Rectal smooth muscle tissue (tissue), 1 donor: Measurements from ENCODE around the gene UBR2.

Source experiments
- H3K27ac ChIP-seq: one replicate; pipeline ENCODE4 v1.7.0; 2013; ENCODE audit warnings: low read depth, low read length, inconsistent platforms
- H3K27me3 ChIP-seq: one replicate; pipeline ENCODE4 v1.7.0; 2013; ENCODE audit warnings: low read length; ENCODE audit not compliant: control insufficient read depth, insufficient read depth
- H3K36me3 ChIP-seq: one replicate; pipeline ENCODE4 v1.7.0; 2013; ENCODE audit warnings: low read length; ENCODE audit not compliant: control insufficient read depth, insufficient read depth
- H3K4me1 ChIP-seq: one replicate; pipeline ENCODE4 v1.7.0; 2013; ENCODE audit warnings: low read length; ENCODE audit not compliant: control insufficient read depth, insufficient read depth
- H3K4me3 ChIP-seq: one replicate; pipeline ENCODE4 v1.7.0; 2013; ENCODE audit warnings: low read length
- H3K9ac ChIP-seq: one replicate; pipeline ENCODE4 v1.7.0; 2013; ENCODE audit warnings: low read length

Gene UBR2

GRCh38 chr6:42708096-42708495 is 144.3 kb downstream of the UBR2 start:
- no peaks in the 10 kb centered on the region for H3K4me1 ChIP-seq

GRCh38 chr6:42709871-42710270 is 146.0 kb downstream of the UBR2 start:
- Histone ChIP-seq H3K4me1 (no peaks in the 10 kb centered on the region), H3K4me3 (no peak overlapping the region), H3K27ac (no peak overlapping the region), H3K9ac (no peak overlapping the region), H3K36me3 (no peaks in the 10 kb centered on the region), H3K27me3 (no peaks in the 10 kb centered on the region)

More at GRCh38 chr6:42708096-42708495, 144.3 kb downstream of the UBR2 start:
- H3K27ac ChIP-seq = no peak overlapping the region
- peaks cover 2% of the 10 kb centered on the region for H3K36me3 ChIP-seq
- H3K9ac ChIP-seq = no peak overlapping the region
- no peak overlapping the region for H3K4me3 ChIP-seq
- H3K27me3 ChIP-seq = no peaks in the 10 kb centered on the region

- no peak overlapping the region for H3K4me3 ChIP-seq
- no peaks in the 10 kb centered on the region for H3K27me3 ChIP-seq
- H3K27ac ChIP-seq = no peak overlapping the region
- no peaks in the 10 kb centered on the region for H3K36me3 ChIP-seq
- no peak overlapping the region for H3K9ac ChIP-seq
- no peaks in the 10 kb centered on the region for H3K4me1 ChIP-seq
Observed at GRCh38 chr6:42710316-42710715, 146.5 kb downstream of the UBR2 start.

- Histone ChIP-seq H3K27ac (no peak overlapping the region), H3K27me3 (no peaks in the 10 kb centered on the region), H3K36me3 (no peaks in the 10 kb centered on the region), H3K9ac (no peak overlapping the region), H3K4me1 (no peaks in the 10 kb centered on the region), H3K4me3 (no peak overlapping the region)
Observed at GRCh38 chr6:42711930-42712329, 148.1 kb downstream of the UBR2 start.

DNA sequence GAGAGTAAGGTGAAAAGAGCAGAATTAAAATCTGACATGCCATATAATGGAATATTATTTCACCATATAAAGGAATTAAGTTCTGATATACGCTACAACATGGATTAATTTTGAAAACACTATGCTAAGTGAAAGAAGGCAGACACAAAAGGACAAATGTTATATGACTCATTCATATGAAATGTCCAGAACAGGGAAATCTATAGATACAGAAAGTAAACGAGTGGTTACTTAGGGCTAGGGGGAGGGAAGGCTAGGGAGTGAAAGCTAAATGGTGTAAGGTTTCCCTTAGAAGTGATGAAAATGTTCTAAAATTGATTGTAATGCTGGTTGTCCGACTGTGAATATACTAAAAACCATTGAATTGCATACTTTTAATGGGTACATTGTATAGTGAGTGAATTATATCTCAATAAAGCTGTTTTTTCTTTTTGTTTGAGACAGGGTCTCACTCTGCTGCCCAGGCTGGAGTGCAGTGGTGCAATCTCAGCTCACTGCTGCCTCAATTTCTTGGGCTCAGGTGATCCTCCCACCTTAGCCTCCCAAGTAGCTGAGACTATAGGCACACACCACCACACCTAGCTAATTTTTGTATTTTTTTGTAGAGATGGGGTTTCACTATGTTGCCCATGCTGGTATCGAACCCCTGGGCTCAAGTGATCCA is 150.4 kb downstream of the UBR2 start:
- no peaks in the 10 kb centered on the region for H3K4me1 ChIP-seq

DNA sequence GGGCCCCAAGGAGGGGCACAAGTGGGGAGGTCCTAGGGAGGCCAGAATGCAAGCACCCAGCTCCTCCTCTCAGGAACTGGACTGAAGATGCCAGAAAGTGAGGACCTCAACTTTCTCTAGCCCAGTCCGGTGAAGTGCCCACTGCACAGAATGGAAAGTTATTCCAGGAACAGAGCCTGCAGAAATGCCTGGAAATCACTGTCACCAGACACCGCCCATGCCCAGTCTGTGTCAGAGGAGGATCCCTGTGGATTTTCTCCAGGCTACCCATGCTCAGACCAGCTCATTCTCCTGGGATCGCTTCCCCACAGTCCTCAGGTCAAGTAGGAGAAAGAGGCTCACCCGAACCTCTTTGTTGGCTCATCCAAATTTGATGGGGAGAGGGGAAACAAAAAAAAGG is 152.0 kb downstream of the UBR2 start:
- no peaks in the 10 kb centered on the region for H3K27me3 ChIP-seq
- H3K36me3 ChIP-seq = no peaks in the 10 kb centered on the region
- H3K27ac ChIP-seq = no peak overlapping the region
- H3K9ac ChIP-seq = no peak overlapping the region
- H3K4me3 ChIP-seq = no peak overlapping the region
- H3K4me1 ChIP-seq = no peaks in the 10 kb centered on the region

More for the DNA sequence above, 150.4 kb downstream of the UBR2 start:
- Histone ChIP-seq H3K27me3 (no peaks in the 10 kb centered on the region), H3K9ac (no peak overlapping the region), H3K4me3 (no peak overlapping the region), H3K27ac (no peak overlapping the region), H3K36me3 (no peaks in the 10 kb centered on the region)

GRCh38 chr6:42720739-42721138 is 156.9 kb downstream of the UBR2 start:
- H3K4me3 ChIP-seq = no peak overlapping the region
- no peaks in the 10 kb centered on the region for H3K27me3 ChIP-seq
- no peak overlapping the region for H3K27ac ChIP-seq
- peaks cover under 1% of the 10 kb centered on the region for H3K4me1 ChIP-seq
- no peak overlapping the region for H3K9ac ChIP-seq
- H3K36me3 ChIP-seq = no peaks in the 10 kb centered on the region

- Histone ChIP-seq H3K27me3 (no peaks in the 10 kb centered on the region), H3K4me1 (peaks cover 6% of the 10 kb centered on the region), H3K27ac (no peak within 1 kb of the TSS), H3K4me3 (no peak within 1 kb of the TSS), H3K9ac (no peak within 1 kb of the TSS), H3K36me3 (no peaks in the 10 kb centered on the region)
Observed at GRCh38 chr6:42722497-42722896, 158.7 kb downstream of the UBR2 start, which contains the start of gene PRPH2. Gene PRPH2 (minus strand): TSS chr6:42722597. CDS start chr6:42722334, 263 bp downstream.

DNA sequence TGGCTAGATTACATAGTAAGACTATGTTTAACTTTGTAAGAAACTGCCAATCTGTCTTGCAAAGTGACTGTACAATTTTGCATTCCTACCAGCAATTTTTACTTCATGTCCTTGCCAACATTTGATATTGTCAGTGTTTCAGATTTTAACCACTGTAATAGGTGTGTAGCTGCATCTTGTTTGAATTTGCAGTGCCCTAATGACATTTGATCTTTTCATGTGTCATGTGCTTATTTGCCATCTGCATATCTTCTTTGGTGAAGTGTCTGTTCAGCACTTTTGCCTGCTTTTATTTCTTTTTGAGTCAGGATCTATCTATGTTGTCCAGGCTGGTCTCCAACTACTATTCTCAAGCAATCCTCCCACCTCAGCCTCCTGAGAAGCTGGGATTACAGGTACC is 161.0 kb downstream of the UBR2 start:
- Histone ChIP-seq H3K4me3 (no peak overlapping the region), H3K36me3 (no peaks in the 10 kb centered on the region), H3K27me3 (no peaks in the 10 kb centered on the region), H3K4me1 (peaks cover 6% of the 10 kb centered on the region), H3K9ac (no peak overlapping the region), H3K27ac (no peak overlapping the region)

GRCh38 chr6:42726026-42726425 is 162.2 kb downstream of the UBR2 start:
- H3K4me3 ChIP-seq = peak overlapping the region; percentile 5
- peak overlapping the region; percentile 87 for H3K27ac ChIP-seq

GRCh38 chr6:42726485-42727086 is 162.8 kb downstream of the UBR2 start:
- Histone ChIP-seq H3K9ac (peak overlapping the region; percentile 4), H3K36me3 (no peaks in the 10 kb centered on the region), H3K27ac (peak overlapping the region; percentile 87), H3K27me3 (no peaks in the 10 kb centered on the region), H3K4me3 (peak overlapping the region; percentile 62), H3K4me1 (peaks cover 6% of the 10 kb centered on the region)

More at GRCh38 chr6:42726026-42726425, 162.2 kb downstream of the UBR2 start:
- H3K27me3 ChIP-seq = no peaks in the 10 kb centered on the region
- H3K4me1 ChIP-seq = peaks cover 6% of the 10 kb centered on the region
- no peaks in the 10 kb centered on the region for H3K36me3 ChIP-seq
- no peak overlapping the region for H3K9ac ChIP-seq

DNA sequence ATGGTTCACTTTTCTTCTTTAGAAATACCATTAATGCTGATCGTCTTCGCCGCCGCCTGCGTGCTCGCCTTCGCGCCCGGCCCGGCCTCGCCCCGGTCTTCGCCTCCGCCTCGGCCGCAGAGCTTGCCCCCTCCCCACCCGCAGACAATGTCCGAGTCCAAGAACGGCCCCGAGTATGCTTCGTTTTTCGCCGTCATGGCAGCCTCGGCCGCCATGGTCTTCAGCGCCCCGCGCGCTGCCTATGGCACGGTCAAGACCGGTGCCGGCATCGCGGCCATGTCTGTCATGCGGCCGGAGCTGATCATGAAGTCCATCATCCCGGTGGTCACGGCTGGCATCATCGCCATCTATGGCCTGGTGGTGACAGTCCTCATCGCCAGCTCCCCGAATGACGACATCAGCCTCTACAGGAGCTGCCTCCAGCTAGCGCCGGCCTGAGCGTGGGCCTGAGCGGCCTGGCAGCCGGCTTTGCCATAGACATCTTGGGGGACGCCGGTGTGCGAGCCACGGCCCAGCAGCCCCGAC is 163.3 kb downstream of the UBR2 start:
- no peaks in the 10 kb centered on the region for H3K36me3 ChIP-seq
- peak overlapping the region; percentile 4 for H3K9ac ChIP-seq
- H3K4me1 ChIP-seq = peaks cover 6% of the 10 kb centered on the region
- H3K27me3 ChIP-seq = no peaks in the 10 kb centered on the region
- peak overlapping the region; percentile 62 for H3K4me3 ChIP-seq
- peak overlapping the region; percentile 87 for H3K27ac ChIP-seq
